Esophagus squamous epithelium (tissue), 5 donors: Measurements from ENCODE around the gene RNF144A. TPM values are rescaled to one million over a fixed set of nuclear protein-coding genes. Genes with fewer than 3 reads are reported as not detected.

ENCODE experiments used
- DNase-seq: peaks from one replicate; lab custom pipeline; 2025; lab: John Stamatoyannopoulos, UW
- H3K27ac ChIP-seq, 4 donors: fragments of 200-600 bp; sonication (generic); one replicate each; pipeline ENCODE4 v1.5.1; 2016 to 2019; ENCODE audit warnings: mild to moderate bottlenecking in 1 of 4
- H3K27me3 ChIP-seq, 4 donors: fragments of 200-600 bp; sonication (generic); 1 replicate in 3 of 4; 2 replicates in 1 of 4; pipeline versions ENCODE4 v1.5.1 to v1.6.0; 2017 to 2021; ENCODE audit warnings: antibody characterized with exemption in 1 of 4
- H3K36me3 ChIP-seq, 3 donors: fragments of 200-600 bp; sonication (generic); one replicate each; pipeline ENCODE4 v1.5.1; 2016 to 2019
- H3K4me1 ChIP-seq, 3 donors: fragments of 200-600 bp; sonication (generic); one replicate each; pipeline ENCODE4 v1.5.1; 2017 to 2019
- H3K4me3 ChIP-seq, 4 donors: fragments of 200-600 bp; sonication (generic); 1 replicate in 3 of 4; 2 replicates in 1 of 4; pipeline ENCODE4 v1.5.1; 2016 to 2019; ENCODE audit warnings: mild to moderate bottlenecking in 2 of 4, moderate library complexity in 1 of 4
- H3K9me3 ChIP-seq, 3 donors: fragments of 200-600 bp; sonication (generic); one replicate each; pipeline ENCODE4 v1.5.1; 2016 to 2019
- POLR2A ChIP-seq, 4 donors: fragments of 450-650 bp; IDR thresholded peaks; one replicate each; pipeline ENCODE4 v1.6.1; 2017; ENCODE audit warnings: antibody characterized with exemption in 4 of 4, mild to moderate bottlenecking in 4 of 4, moderate library complexity in 3 of 4
- WGBS, 2 donors: methylation state at CpG; one replicate each; pipeline ENCODE4 v1.1.5; 2018; 5-methylcytosine and 5-hydroxymethylcytosine counted together
- intact Hi-C: fragments of 100-400 bp; cut with DNase I; formaldehyde crosslinking; loops from one replicate; pipeline ENCODE4 v1.15.0; 2022
- total RNA-seq, 4 donors: library from RNA; depleted of rRNA; stranded (reverse); fragments of >200 nt; gene quantifications; one replicate each; pipeline ENCODE4 v1.1.0, GENCODE V29; 2016
- TF ChIP-seq, protein P1 (sequence below), 6 experiments: fragments of 450-650 bp in 4 of 6; fragments of 200-600 bp in 2 of 6; sonication (generic) in 2 of 6; IDR thresholded peaks; one replicate each; pipeline ENCODE4 v1.5.1; 2016 to 2019; ENCODE audit warnings: antibody characterized with exemption in 6 of 6, mild to moderate bottlenecking in 4 of 6, moderate library complexity in 4 of 6
- donor health status: DM: yes; HTN: yes; CAD: no.

Gene RNF144A
- total RNA-seq, 4 donors from 2014 or later, result 6.2 to 11.6 (median 8.2) TPM

DNA sequence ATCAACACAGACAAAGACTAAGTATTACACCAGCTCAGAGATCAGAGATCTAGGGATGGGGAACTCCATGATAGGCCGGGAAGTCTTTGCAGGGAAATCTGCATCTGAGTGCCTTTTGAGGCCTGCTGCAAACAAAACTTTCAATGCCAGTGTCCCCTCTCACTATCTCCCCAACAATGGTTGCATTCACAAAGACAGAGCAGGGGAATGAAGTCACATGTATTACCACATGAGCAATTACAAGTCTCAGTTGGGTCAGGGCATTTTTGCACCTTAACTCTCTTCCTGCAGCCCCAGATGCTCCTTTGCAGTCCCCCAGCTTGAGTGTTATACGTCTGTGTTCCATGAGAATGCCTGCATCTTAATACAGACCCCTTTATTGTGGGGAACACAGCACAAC lies 1.8 kb upstream of the RNF144A start:
- no peak for DNase-seq
- 94 to 95% methylated on average over 2 of the region's 2 CpGs for WGBS, 2 donors
- Histone ChIP-seq H3K27me3 (peaks cover 0 to 5% (median 0%) of the 10 kb centered on the region in 4 donors), H3K9me3 (no peaks in the 10 kb centered on the region), H3K4me1 (peaks cover 0 to 29% (median 3%) of the 10 kb centered on the region in 3 donors), H3K27ac (no peak overlapping the region), H3K36me3 (no peaks in the 10 kb centered on the region), H3K4me3 (no peak overlapping the region)
- TF ChIP-seq, protein P1, sequence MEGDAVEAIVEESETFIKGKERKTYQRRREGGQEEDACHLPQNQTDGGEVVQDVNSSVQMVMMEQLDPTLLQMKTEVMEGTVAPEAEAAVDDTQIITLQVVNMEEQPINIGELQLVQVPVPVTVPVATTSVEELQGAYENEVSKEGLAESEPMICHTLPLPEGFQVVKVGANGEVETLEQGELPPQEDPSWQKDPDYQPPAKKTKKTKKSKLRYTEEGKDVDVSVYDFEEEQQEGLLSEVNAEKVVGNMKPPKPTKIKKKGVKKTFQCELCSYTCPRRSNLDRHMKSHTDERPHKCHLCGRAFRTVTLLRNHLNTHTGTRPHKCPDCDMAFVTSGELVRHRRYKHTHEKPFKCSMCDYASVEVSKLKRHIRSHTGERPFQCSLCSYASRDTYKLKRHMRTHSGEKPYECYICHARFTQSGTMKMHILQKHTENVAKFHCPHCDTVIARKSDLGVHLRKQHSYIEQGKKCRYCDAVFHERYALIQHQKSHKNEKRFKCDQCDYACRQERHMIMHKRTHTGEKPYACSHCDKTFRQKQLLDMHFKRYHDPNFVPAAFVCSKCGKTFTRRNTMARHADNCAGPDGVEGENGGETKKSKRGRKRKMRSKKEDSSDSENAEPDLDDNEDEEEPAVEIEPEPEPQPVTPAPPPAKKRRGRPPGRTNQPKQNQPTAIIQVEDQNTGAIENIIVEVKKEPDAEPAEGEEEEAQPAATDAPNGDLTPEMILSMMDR (IDR thresholded peaks at IDR 0.05), result no peak
- no peak for TF ChIP-seq POLR2A (IDR thresholded peaks at IDR 0.05)
- intact Hi-C loops, result loop anchor here (10.0 kb wide), 1 partner anchor 119 kb away; no protein-coding TSS in a partner anchor

DNA sequence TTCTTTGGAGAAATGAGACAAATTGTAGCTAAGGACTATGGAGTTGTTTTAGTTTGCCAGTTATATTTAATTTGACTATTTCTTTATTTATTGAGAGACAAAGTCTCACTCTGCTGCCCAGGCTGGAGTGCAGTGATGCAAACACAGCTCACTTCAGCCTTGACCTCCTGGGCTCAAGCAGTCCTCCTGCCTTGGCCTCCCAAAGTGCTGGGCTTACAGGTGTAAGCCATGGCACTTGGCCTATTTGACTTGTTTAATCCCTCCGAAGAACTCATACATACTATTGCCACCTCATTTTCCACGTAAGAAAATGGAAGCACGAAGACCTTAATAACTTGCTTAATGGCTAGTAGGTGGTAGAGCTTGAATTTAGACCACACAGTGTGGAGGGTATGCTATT lies 988 bp upstream of the RNF144A start:
- intact Hi-C loops, result loop anchor here (10.0 kb wide), 1 partner anchor 119 kb away; no protein-coding TSS in a partner anchor
- no peak for DNase-seq
- WGBS, 2 donors, result 90 to 92% methylated on average over 3 of the region's 3 CpGs
- TF ChIP-seq, protein P1 (IDR thresholded peaks at IDR 0.05), result no peak
- TF ChIP-seq POLR2A (IDR thresholded peaks at IDR 0.05), result no peak
- Histone ChIP-seq H3K27ac (no peak overlapping the region), H3K4me3 (no peak overlapping the region), H3K9me3 (no peaks in the 10 kb centered on the region), H3K4me1 (peaks cover 0 to 36% (median 3%) of the 10 kb centered on the region in 3 donors), H3K27me3 (peaks cover 0 to 5% (median 0%) of the 10 kb centered on the region in 4 donors), H3K36me3 (no peaks in the 10 kb centered on the region)

DNA sequence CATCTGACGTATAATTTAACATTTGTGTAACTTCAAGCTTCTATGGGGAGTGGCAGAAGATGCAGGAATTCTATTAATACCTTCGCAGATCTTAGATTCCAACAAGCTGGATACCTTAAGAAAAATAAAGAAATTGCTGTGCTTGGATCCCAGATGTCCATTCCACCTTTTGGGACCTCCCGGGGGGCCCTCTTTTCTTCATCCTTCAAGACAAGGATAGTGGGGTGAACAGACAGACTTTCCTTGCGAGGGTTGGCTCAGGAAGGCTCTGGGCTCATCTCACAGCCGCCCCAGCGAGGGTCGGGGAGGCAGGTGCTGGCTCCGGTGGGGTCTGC lies 509 bp upstream of the RNF144A start:
- Histone ChIP-seq H3K4me3 (peak overlapping the region in 3 of 4 donors; percentile 55 to 89 (median 82)), H3K9me3 (no peaks in the 10 kb centered on the region), H3K27ac (no peak overlapping the region), H3K36me3 (no peaks in the 10 kb centered on the region), H3K4me1 (peaks cover 0 to 39% (median 3%) of the 10 kb centered on the region in 3 donors), H3K27me3 (peaks cover 0 to 5% (median 0%) of the 10 kb centered on the region in 4 donors)
- no peak for DNase-seq
- TF ChIP-seq, protein P1 (IDR thresholded peaks at IDR 0.05), result no peak
- TF ChIP-seq POLR2A (IDR thresholded peaks at IDR 0.05), result no peak
- intact Hi-C loops, result loop anchor here (10.0 kb wide), 1 partner anchor 118 kb away; no protein-coding TSS in a partner anchor
- WGBS, 2 donors, result 50 to 67% methylated on average over 5 to 8 of the region's 8 CpGs

DNA sequence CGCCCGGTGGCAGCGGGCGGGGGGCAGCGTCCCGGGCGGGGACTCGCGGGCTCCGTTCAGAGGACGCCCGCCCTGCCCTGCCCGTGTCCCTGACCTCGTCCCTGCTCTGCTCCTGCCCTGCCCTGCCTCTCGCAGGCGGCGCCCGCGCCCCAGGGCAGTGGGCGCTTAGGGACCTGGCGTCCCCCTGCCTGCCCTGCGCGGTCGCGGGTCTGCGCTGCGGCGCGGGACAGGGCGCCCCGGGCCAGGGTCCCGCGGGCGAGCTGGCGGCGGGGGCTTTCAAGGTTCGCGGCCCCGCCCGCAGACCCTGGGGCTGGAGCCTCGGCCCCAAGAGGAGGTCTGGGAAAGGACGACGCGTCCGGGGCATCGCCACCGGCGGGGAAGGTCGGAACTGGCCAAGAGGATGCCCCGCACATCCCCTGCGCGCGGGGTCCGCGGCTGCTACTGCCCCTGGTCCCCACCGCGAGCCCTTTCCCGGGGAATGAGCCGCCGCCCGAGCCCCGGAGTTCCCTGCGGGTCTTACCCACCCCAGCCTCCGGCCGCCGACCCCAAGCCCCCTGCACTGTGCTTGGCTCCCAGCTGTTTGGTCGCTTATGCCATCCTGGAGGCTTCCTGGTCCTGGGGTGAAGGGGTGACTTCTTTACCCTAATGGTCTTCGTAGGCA lies 679 bp downstream of the RNF144A start:
- H3K27ac ChIP-seq, result peak overlapping the region; percentile 55 to 83 (median 78)
- H3K4me3 ChIP-seq, result peak overlapping the region; percentile 55 to 89 (median 78)
- H3K36me3 ChIP-seq, result no peaks in the 10 kb centered on the region
- no peak for DNase-seq
- TF ChIP-seq POLR2A (IDR thresholded peaks at IDR 0.05), result no peak
- TF ChIP-seq, protein P1 (IDR thresholded peaks at IDR 0.05), result no peak
- H3K4me1 ChIP-seq, result peaks cover 0 to 51% (median 3%) of the 10 kb centered on the region in 3 donors
- peaks cover 0 to under 1% (median 0%) of the 10 kb centered on the region in 4 donors for H3K27me3 ChIP-seq
- 0 to 17% methylated on average over 1 of the region's 68 CpGs for WGBS, 2 donors
- intact Hi-C loops, result loop anchor here (10.0 kb wide), 1 partner anchor 117 kb away; no protein-coding TSS in a partner anchor
- no peaks in the 10 kb centered on the region for H3K9me3 ChIP-seq
